Thyroid gland (tissue), 4 donors: ENCODE data around the gene CAPN14. TPM values are rescaled to one million over a fixed set of nuclear protein-coding genes. Genes with fewer than 3 reads are reported as not detected.

Source experiments
- DNase-seq, 2 donors: peaks; one replicate each; pipeline ENCODE4 v3.0.0-alpha.2; 2019
- H3K27ac ChIP-seq, 3 donors: fragments of 200-600 bp; sonication (generic); 1 replicate in 2 of 3; 2 replicates in 1 of 3; pipeline ENCODE4 v1.5.1; 2016 to 2019; ENCODE audit warnings: mild to moderate bottlenecking in 1 of 3, moderate library complexity in 1 of 3
- H3K27me3 ChIP-seq: fragments of 200-600 bp; sonication (generic); one replicate; pipeline ENCODE4 v1.5.1; 2019
- H3K36me3 ChIP-seq, 2 donors: fragments of 200-600 bp; sonication (generic); one replicate each; pipeline ENCODE4 v1.5.1; 2016 to 2019
- H3K4me1 ChIP-seq, 2 donors: fragments of 200-600 bp; sonication (generic); one replicate each; pipeline ENCODE4 v1.5.1; 2017 to 2019
- H3K4me3 ChIP-seq, 3 donors: fragments of 200-600 bp; sonication (generic); replicated peaks in 1 of 3; 1 replicate in 2 of 3; 2 replicates in 1 of 3; pipeline ENCODE4 v1.5.1; 2016; ENCODE audit warnings: mild to moderate bottlenecking in 1 of 3
- H3K9me3 ChIP-seq: fragments of 200-600 bp; sonication (generic); one replicate; pipeline ENCODE4 v1.5.1; 2017
- POLR2A ChIP-seq, 2 donors: fragments of 450-650 bp; IDR thresholded peaks; one replicate each; pipeline ENCODE4 v1.6.1; 2017; ENCODE audit warnings: antibody characterized with exemption in 2 of 2, mild to moderate bottlenecking in 2 of 2, moderate library complexity in 1 of 2
- WGBS, 2 donors: methylation state at CpG; one replicate each; pipeline ENCODE4 v1.1.5; 2017; 5-methylcytosine and 5-hydroxymethylcytosine counted together
- intact Hi-C: fragments of 100-400 bp; cut with DNase I; formaldehyde crosslinking; loops from one replicate; pipeline ENCODE4 v1.15.1; 2023
- total RNA-seq, 4 donors: library from RNA; depleted of rRNA; stranded (reverse); fragments of >200 nt; gene quantifications; one replicate each; pipeline ENCODE4 v1.2.3, GENCODE V29; 2016
- TF ChIP-seq, protein P1 (sequence below), 6 experiments: fragments of 200-600 bp in 3 of 6; fragments of 450-650 bp in 3 of 6; sonication (generic) in 3 of 6; IDR thresholded peaks; one replicate each; pipeline ENCODE4 v1.5.1; 2016 to 2019; ENCODE audit warnings: antibody characterized with exemption in 6 of 6, mild to moderate bottlenecking in 2 of 6, inconsistent platforms in 1 of 6, moderate library complexity in 1 of 6

Gene CAPN14
- total RNA-seq, 4 donors from 2014 or later: 0.15 to 0.27 TPM; not detected in 2

DNA sequence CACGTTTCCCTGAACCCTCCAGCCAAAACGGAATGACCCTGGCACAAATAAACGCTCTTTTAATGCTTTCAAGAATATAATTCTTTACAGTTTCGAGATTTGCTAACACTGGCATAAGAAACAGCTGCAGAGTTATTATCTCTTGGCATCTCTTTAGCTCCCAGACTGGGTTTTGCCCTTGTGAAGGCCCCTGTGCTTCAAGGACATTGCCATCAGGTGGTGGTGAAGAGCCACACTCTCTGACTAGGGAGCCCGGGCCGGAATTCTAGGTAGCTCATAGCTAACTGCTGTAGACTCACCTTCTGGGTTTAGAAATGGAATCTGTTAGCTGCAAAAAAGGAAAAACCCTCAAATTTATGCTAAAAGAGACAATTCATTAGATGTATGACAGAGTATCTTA lies 65.8 kb downstream of the CAPN14 start:
- intact Hi-C loops: no loop called here
- TF ChIP-seq, protein P1, sequence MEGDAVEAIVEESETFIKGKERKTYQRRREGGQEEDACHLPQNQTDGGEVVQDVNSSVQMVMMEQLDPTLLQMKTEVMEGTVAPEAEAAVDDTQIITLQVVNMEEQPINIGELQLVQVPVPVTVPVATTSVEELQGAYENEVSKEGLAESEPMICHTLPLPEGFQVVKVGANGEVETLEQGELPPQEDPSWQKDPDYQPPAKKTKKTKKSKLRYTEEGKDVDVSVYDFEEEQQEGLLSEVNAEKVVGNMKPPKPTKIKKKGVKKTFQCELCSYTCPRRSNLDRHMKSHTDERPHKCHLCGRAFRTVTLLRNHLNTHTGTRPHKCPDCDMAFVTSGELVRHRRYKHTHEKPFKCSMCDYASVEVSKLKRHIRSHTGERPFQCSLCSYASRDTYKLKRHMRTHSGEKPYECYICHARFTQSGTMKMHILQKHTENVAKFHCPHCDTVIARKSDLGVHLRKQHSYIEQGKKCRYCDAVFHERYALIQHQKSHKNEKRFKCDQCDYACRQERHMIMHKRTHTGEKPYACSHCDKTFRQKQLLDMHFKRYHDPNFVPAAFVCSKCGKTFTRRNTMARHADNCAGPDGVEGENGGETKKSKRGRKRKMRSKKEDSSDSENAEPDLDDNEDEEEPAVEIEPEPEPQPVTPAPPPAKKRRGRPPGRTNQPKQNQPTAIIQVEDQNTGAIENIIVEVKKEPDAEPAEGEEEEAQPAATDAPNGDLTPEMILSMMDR (IDR thresholded peaks at IDR 0.05): no peak
- TF ChIP-seq POLR2A (IDR thresholded peaks at IDR 0.05): no peak
- WGBS, 2 donors: 70 to 73% methylated on average over 6 of the region's 6 CpGs

DNA sequence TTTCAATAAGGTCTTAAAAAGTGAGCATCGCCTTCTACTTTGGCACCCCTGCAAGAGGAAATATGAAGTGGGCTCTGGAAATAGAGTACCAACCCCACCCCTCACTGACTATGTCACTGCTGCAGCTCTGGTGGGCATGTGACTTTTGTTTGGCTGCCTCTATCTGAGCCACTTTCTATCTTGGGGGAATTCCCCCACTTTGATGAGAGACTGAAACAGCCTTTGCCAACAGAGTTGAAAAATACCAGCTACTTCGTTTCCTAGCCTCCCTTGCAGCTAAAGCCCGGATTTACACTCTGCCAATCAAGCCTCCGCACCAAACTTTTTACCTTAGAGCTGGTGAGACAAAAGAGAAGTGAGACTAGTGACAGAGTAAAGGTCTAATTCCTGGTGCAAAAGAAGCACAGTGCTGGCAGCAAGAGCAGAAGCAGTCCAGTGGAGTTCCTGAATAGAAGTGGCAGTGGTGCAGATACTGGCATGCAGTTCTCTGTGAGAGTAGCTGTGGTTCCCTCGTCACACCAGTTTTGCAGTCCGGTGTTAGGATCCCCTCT lies 67.1 kb downstream of the CAPN14 start:
- H3K36me3 ChIP-seq: no peaks in the 10 kb centered on the region
- no peak for DNase-seq
- no peaks in the 10 kb centered on the region for H3K4me1 ChIP-seq
- no peak overlapping the region for H3K27ac ChIP-seq
- no peaks in the 10 kb centered on the region for H3K9me3 ChIP-seq
- intact Hi-C loops: no loop called here
- WGBS, 2 donors: 88 to 92% methylated on average over 6 of the region's 6 CpGs
- H3K4me3 ChIP-seq: no peak overlapping the region
- no peaks in the 10 kb centered on the region for H3K27me3 ChIP-seq
- TF ChIP-seq, protein P1 (IDR thresholded peaks at IDR 0.05): no peak
- no peak for TF ChIP-seq POLR2A (IDR thresholded peaks at IDR 0.05)

More for the DNA sequence above, 65.8 kb downstream of the CAPN14 start:
- Histone ChIP-seq H3K27me3 (no peaks in the 10 kb centered on the region), H3K9me3 (no peaks in the 10 kb centered on the region), H3K27ac (no peak overlapping the region), H3K4me1 (no peaks in the 10 kb centered on the region), H3K4me3 (no peak overlapping the region), H3K36me3 (no peaks in the 10 kb centered on the region)
- DNase-seq: no peak

DNA sequence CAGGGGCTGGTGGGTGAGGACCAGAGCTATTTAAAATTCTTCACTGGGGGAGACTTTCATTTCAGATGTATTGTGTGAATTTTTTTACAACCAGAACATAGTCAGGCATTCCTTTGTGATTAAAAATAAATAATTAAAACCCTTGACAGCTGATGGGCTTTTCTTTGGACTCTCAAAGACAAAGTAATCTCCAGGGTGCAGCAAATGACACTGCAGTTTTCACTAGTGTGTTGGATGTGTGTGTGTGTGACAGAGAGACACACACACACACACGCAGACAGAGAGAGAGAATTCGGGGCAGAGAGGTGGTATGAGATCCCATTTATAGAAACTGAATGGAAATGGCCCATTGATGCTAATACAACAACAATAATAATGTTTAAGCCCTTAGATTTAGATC lies 68.8 kb downstream of the CAPN14 start:
- H3K9me3 ChIP-seq: no peaks in the 10 kb centered on the region
- no peaks in the 10 kb centered on the region for H3K36me3 ChIP-seq
- no peak for TF ChIP-seq POLR2A (IDR thresholded peaks at IDR 0.05)
- TF ChIP-seq, protein P1 (IDR thresholded peaks at IDR 0.05): no peak
- intact Hi-C loops: no loop called here
- no peaks in the 10 kb centered on the region for H3K4me1 ChIP-seq
- H3K4me3 ChIP-seq: no peak overlapping the region
- no peak overlapping the region for H3K27ac ChIP-seq
- no peak for DNase-seq
- no peaks in the 10 kb centered on the region for H3K27me3 ChIP-seq
- WGBS, 2 donors: 84 to 88% methylated on average over 2 of the region's 2 CpGs

DNA sequence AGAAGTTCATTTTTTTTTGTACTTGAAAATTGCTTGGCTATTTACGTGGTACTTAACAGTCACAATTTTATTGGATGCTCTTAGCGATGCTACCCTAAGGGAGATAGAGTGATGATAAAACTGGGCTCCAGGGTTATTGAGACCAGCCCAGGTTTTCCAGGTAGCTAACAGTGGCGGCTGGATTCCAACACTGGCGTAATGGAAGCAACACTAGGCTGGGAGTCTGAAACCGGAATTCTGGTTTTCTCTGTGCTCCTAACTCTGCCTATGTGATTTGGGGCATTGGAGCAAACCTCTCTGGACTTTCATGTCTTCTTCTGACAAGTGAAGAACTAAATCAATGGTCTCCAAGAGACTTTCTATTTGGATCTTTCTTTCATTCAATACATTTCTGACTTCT lies 69.7 kb downstream of the CAPN14 start:
- H3K4me1 ChIP-seq: no peaks in the 10 kb centered on the region
- 81 to 85% methylated on average over 5 of the region's 5 CpGs for WGBS, 2 donors
- H3K36me3 ChIP-seq: no peaks in the 10 kb centered on the region
- intact Hi-C loops: no loop called here
- TF ChIP-seq, protein P1 (IDR thresholded peaks at IDR 0.05): no peak
- H3K9me3 ChIP-seq: no peaks in the 10 kb centered on the region
- DNase-seq: no peak
- no peak overlapping the region for H3K27ac ChIP-seq
- H3K4me3 ChIP-seq: no peak overlapping the region
- H3K27me3 ChIP-seq: no peaks in the 10 kb centered on the region

DNA sequence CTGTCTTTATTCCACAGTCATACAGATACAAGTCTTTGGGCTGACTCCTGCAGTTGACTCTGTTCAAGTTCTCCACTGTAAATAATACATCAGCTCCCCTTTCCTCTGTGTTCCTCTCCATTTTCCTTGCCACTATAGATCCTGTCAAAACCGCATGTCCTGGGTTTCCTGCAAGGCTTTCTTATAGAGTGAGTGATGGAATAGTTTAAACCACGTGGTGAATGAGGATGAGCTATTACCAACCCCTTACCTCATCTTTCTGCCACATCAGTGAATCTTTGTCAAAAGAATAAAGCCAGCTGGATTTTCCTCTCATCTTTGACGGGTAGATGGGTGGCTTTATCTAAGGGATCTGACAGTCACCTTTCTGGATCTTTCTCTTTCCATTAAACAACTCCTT lies 75.2 kb downstream of the CAPN14 start:
- H3K36me3 ChIP-seq: no peaks in the 10 kb centered on the region
- WGBS, 2 donors: 61 to 65% methylated on average over 3 of the region's 3 CpGs
- no peak overlapping the region for H3K4me3 ChIP-seq
- H3K27ac ChIP-seq: no peak overlapping the region
- no peaks in the 10 kb centered on the region for H3K27me3 ChIP-seq
- intact Hi-C loops: no loop called here
- DNase-seq: no peak
- H3K9me3 ChIP-seq: no peaks in the 10 kb centered on the region
- no peak for TF ChIP-seq POLR2A (IDR thresholded peaks at IDR 0.05)
- TF ChIP-seq, protein P1 (IDR thresholded peaks at IDR 0.05): no peak
- H3K4me1 ChIP-seq: peaks cover 6 to 11% of the 10 kb centered on the region in 2 donors
